B cell (primary cell): Measurements from ENCODE around the gene RSU1. TPM values are rescaled to one million over a fixed set of nuclear protein-coding genes. Genes with fewer than 3 reads are reported as not detected.

ENCODE experiments used
- ATAC-seq: fragments of 200-7000 bp; cut with Tn5 transposase; one replicate; pipeline ENCODE4 v1.10.0; 2021; ENCODE audit warnings: low read depth, mild to moderate bottlenecking, moderate number of reproducible peaks, moderate library complexity
- CTCF ChIA-PET: fragments of 350-600 bp; sonication (Branson Sonifier 250); formaldehyde crosslinking; loops from one replicate; lab custom pipeline; 2021; ENCODE audit warnings: antibody characterized with exemption, inconsistent platforms; lab: Charles Lee
- POLR2A ChIA-PET: fragments of 350-600 bp; sonication (Branson Sonifier 250); formaldehyde crosslinking; loops from one replicate; lab custom pipeline; 2021; ENCODE audit warnings: antibody characterized with exemption; lab: Charles Lee
- DNase-seq: peaks from one replicate; pipeline ENCODE4 v3.0.0; 2013
- H2AFZ ChIP-seq: 2 replicates; pipeline ENCODE4 v1.6.1; 2012; ENCODE audit warnings: mild to moderate bottlenecking, low read depth, low read length; ENCODE audit not compliant: insufficient read depth, poor library complexity, severe bottlenecking
- H3K27ac ChIP-seq, 2 donors: 1 replicate in 1 of 2; 2 replicates in 1 of 2; pipeline ENCODE4 v1.5.1; 2012 to 2013; ENCODE audit warnings: low read length in 2 of 2, mild to moderate bottlenecking in 2 of 2, moderate library complexity in 1 of 2
- H3K27me3 ChIP-seq, 4 experiments: fragments of 200-600 bp in 1 of 4; sonication (generic) in 1 of 4; replicated peaks in 1 of 4; 1 replicate in 2 of 4; 2 replicates in 2 of 4; pipeline versions ENCODE4 v1.6.1 to v1.7.0; 2013 to 2016; ENCODE audit warnings: low read length in 3 of 4, mild to moderate bottlenecking in 2 of 4, mixed read lengths in 1 of 4, moderate library complexity in 1 of 4; ENCODE audit not compliant: insufficient read depth in 4 of 4, control insufficient read depth in 3 of 4; ENCODE audit errors: control extremely low read depth in 1 of 4
- H3K36me3 ChIP-seq, 2 experiments: replicated peaks in 1 of 2; 1 replicate in 1 of 2; 2 replicates in 1 of 2; pipeline versions ENCODE4 v1.6.1 to v1.7.1; 2013; ENCODE audit warnings: low read length in 1 of 2; ENCODE audit not compliant: insufficient read depth in 2 of 2, control insufficient read depth in 1 of 2; ENCODE audit errors: control extremely low read depth in 1 of 2, extremely low read depth in 1 of 2
- H3K4me1 ChIP-seq, 2 donors: fragments of 200-600 bp in 1 of 2; sonication (generic) in 1 of 2; 1 replicate in 1 of 2; 2 replicates in 1 of 2; pipeline versions ENCODE4 v1.5.1 to v1.6.1; 2013 to 2017; ENCODE audit warnings: low read length in 2 of 2; ENCODE audit not compliant: control insufficient read depth in 2 of 2, insufficient read depth in 2 of 2
- H3K4me2 ChIP-seq: replicated peaks from 2 replicates; pipeline ENCODE3; 2012; ENCODE audit warnings: mild to moderate bottlenecking, low read depth, low read length; ENCODE audit not compliant: poor library complexity, severe bottlenecking
- H3K4me3 ChIP-seq, 5 experiments: fragments of 200-600 bp in 1 of 5; sonication (generic) in 1 of 5; 1 replicate in 3 of 5; 2 replicates in 2 of 5; pipeline versions ENCODE4 v1.5.1 to v1.7.0; 2011 to 2016; ENCODE audit warnings: low read length in 4 of 5, mild to moderate bottlenecking in 4 of 5, low read depth in 2 of 5, control low read depth in 1 of 5, moderate library complexity in 1 of 5; ENCODE audit not compliant: insufficient read depth in 1 of 5; ENCODE audit errors: control extremely low read depth in 1 of 5, extremely low read depth in 1 of 5
- H3K79me2 ChIP-seq: fragments of 200-600 bp; sonication (generic); one replicate; pipeline ENCODE4 v1.6.0; 2016; ENCODE audit warnings: low read length; ENCODE audit not compliant: control insufficient read depth, insufficient read depth
- H3K9ac ChIP-seq: fragments of 200-600 bp; sonication (generic); 2 replicates; pipeline ENCODE4 v1.6.1; 2017; ENCODE audit warnings: mild to moderate bottlenecking, low read length, moderate library complexity
- H3K9me3 ChIP-seq, 3 donors: one replicate each; pipeline versions ENCODE4 v1.6.1 to v1.7.1; 2013; ENCODE audit warnings: low read length in 2 of 3; ENCODE audit not compliant: control insufficient read depth in 2 of 3, insufficient read depth in 1 of 3; ENCODE audit errors: control extremely low read depth in 1 of 3
- H4K20me1 ChIP-seq: 2 replicates; pipeline ENCODE4 v1.6.0; 2012; ENCODE audit warnings: mild to moderate bottlenecking, low read length; ENCODE audit not compliant: insufficient read depth, control insufficient read depth, poor library complexity, severe bottlenecking
- H3K27ac Mint-ChIP-seq: one replicate; pipeline ENCODE4 v1.8.0; 2021; ENCODE audit warnings: mixed read lengths
- H3K27me3 Mint-ChIP-seq: one replicate; pipeline ENCODE4 v1.8.0; 2021; ENCODE audit warnings: mixed read lengths
- H3K4me1 Mint-ChIP-seq: one replicate; pipeline ENCODE4 v1.8.0; 2021; ENCODE audit warnings: mixed read lengths
- H3K4me3 Mint-ChIP-seq: one replicate; pipeline ENCODE4 v1.8.0; 2021; ENCODE audit warnings: mixed read lengths
- H3K9me3 Mint-ChIP-seq: one replicate; pipeline ENCODE4 v1.8.0; 2022; ENCODE audit warnings: mixed read lengths; ENCODE audit not compliant: insufficient read depth
- CTCF ChIP-seq: fragments of 200-600 bp; IDR thresholded peaks from one replicate; pipeline ENCODE4 v1.8.0; 2022; ENCODE audit warnings: antibody characterized with exemption, mild to moderate bottlenecking
- EZH2 ChIP-seq: IDR thresholded peaks from 2 replicates; pipeline ENCODE4 v1.6.1; 2012; ENCODE audit warnings: borderline replicate concordance, low read depth, mild to moderate bottlenecking, moderate library complexity, low read length; ENCODE audit not compliant: insufficient read depth, poor library complexity, severe bottlenecking
- WGBS: methylation state at CpG from one replicate; pipeline ENCODE4 v1.1.5; 2013; ENCODE audit warnings: missing lambda C conversion rate; ENCODE audit not compliant: insufficient coverage; 5-methylcytosine and 5-hydroxymethylcytosine counted together
- intact Hi-C: fragments of 100-400 bp; cut with micrococcal nuclease; formaldehyde crosslinking; loops from one replicate; pipeline ENCODE4 v1.10.0; 2022
- polyA plus RNA-seq: library from polyadenylated mRNA; depleted of rRNA; stranded (reverse); fragments of >200 nt; gene quantifications from 2 replicates; pipeline ENCODE4 v1.2.3, GENCODE V29; 2012
- total RNA-seq, 2 donors: library from RNA; stranded (reverse); fragments of 120-200 nt in 1 of 2; gene quantifications; 1 replicate in 1 of 2; 2 replicates in 1 of 2; pipeline versions ENCODE4 v1.2.3 to v1.2.4, GENCODE V29; 2013 to 2022

RSU1 gene
- total and polyA plus RNA-seq, 2 donors (not counting 1 experiment from before 2014, with no cell fraction given) = 33.4 to 41.1 TPM

GRCh38 chr10:16814012-16814411 lies 3.2 kb downstream of the RSU1 start:
- no peak overlapping the region for H3K9ac ChIP-seq
- ChIA-PET POLR2A (interaction anchor here (0.6 kb wide), 1 partner anchor 377 kb away, joined by 4 read pairs; no protein-coding TSS in a partner anchor), CTCF (interaction anchor here (1.1 to 1.6 kb wide), 4 partner anchors 14 to 443 kb away, joined by 3 to 6 read pairs (median 4); no protein-coding TSS in a partner anchor)
- H3K79me2 ChIP-seq = peaks cover 79% of the 10 kb centered on the region
- Mint-ChIP-seq H3K4me1 (peaks cover 41% of the 10 kb centered on the region), H3K9me3 (no peaks in the 10 kb centered on the region), H3K27me3 (no peaks in the 10 kb centered on the region), H3K4me3 (no peak overlapping the region), H3K27ac (no peak overlapping the region)
- H2AFZ ChIP-seq = no peak overlapping the region
- TF ChIP-seq EZH2 (no peak), CTCF (no peak)
- ATAC-seq = no peak
- no peaks in the 10 kb centered on the region for H3K9me3 ChIP-seq
- H3K36me3 ChIP-seq = no peaks in the 10 kb centered on the region
- H3K4me3 ChIP-seq = no peak overlapping the region
- H3K27me3 ChIP-seq = no peaks in the 10 kb centered on the region
- intact Hi-C loops = no loop called here
- no peak overlapping the region for H3K27ac ChIP-seq
- WGBS = no CpG with 5 or more reads among the region's 3 CpGs
- H3K4me2 ChIP-seq = no peak overlapping the region
- no peak for DNase-seq
- H4K20me1 ChIP-seq = no peaks in the 10 kb centered on the region
- peaks cover 16 to 21% of the 10 kb centered on the region in 2 donors for H3K4me1 ChIP-seq

GRCh38 chr10:16812676-16813075 lies 4.5 kb downstream of the RSU1 start:
- no CpG with 5 or more reads among the region's 4 CpGs for WGBS
- Histone ChIP-seq H3K36me3 (no peaks in the 10 kb centered on the region), H3K9me3 (no peaks in the 10 kb centered on the region), H3K27me3 (no peaks in the 10 kb centered on the region), H3K4me2 (no peak overlapping the region), H3K4me1 (peaks cover 13 to 15% of the 10 kb centered on the region in 2 donors), H3K9ac (no peak overlapping the region), H4K20me1 (no peaks in the 10 kb centered on the region), H3K4me3 (no peak overlapping the region), H2AFZ (no peak overlapping the region), H3K79me2 (peaks cover 91% of the 10 kb centered on the region), H3K27ac (no peak overlapping the region)
- no peak for ATAC-seq
- no peaks in the 10 kb centered on the region for H3K9me3 Mint-ChIP-seq
- intact Hi-C loops = no loop called here
- H3K4me3 Mint-ChIP-seq = no peak overlapping the region
- CTCF ChIA-PET = interaction anchor here (1.1 to 1.6 kb wide), 3 partner anchors 15 to 419 kb away, joined by 3 to 4 read pairs (median 3); no protein-coding TSS in a partner anchor
- TF ChIP-seq CTCF = no peak
- H3K27me3 Mint-ChIP-seq = no peaks in the 10 kb centered on the region
- POLR2A ChIA-PET = interaction anchor here (0.5 kb wide), 1 partner anchor 36 kb away, joined by 4 read pairs; no protein-coding TSS in a partner anchor
- H3K4me1 Mint-ChIP-seq = peaks cover 37% of the 10 kb centered on the region
- no peak for DNase-seq
- H3K27ac Mint-ChIP-seq = no peak overlapping the region
